K562 (cell line): ENCODE measurements around the gene PRRT2. TPM values are rescaled to one million over a fixed set of nuclear protein-coding genes. Genes with fewer than 3 reads are reported as not detected.

Experiments
- CBFA2T3 ChIP-seq: fragments of 450-650 bp; IDR thresholded peaks from 2 replicates; pipeline ENCODE4 v1.6.1; 2017
- DIDO1 ChIP-seq: fragments of 450-650 bp; IDR thresholded peaks from 2 replicates; pipeline ENCODE4 v1.6.1; 2016; ENCODE audit warnings: low read depth, missing biosample characterization, missing genetic modification characterization
- EP300 ChIP-seq: IDR thresholded peaks from 2 replicates; pipeline ENCODE4 v1.6.1; 2012; ENCODE audit warnings: low read length, improper control_type of control experiment
- FOXP1 ChIP-seq: sonication (generic); formaldehyde crosslinking; IDR thresholded peaks from 2 replicates; pipeline ENCODE4 v1.8.0; 2022; ENCODE audit warnings: mild to moderate bottlenecking, missing genetic modification reagents
- GATAD2A ChIP-seq: fragments of 450-650 bp; IDR thresholded peaks from 2 replicates; pipeline ENCODE4 v1.6.1; 2017
- HDAC1 ChIP-seq, 2 experiments: fragments of 450-650 bp; IDR thresholded peaks; 2 replicates each; pipeline ENCODE4 v1.6.1; 2016 to 2017; ENCODE audit warnings: inconsistent platforms in 1 of 2, mild to moderate bottlenecking in 1 of 2, moderate library complexity in 1 of 2
- IFI16 ChIP-seq: fragments of 250-450 bp; sonication (Bioruptor Pico); IDR thresholded peaks from 2 replicates; pipeline ENCODE4 v2.1.2; 2022; ENCODE audit warnings: mild to moderate bottlenecking, inconsistent platforms
- MXI1 ChIP-seq: IDR thresholded peaks from 2 replicates; pipeline ENCODE4 v1.6.1; 2011; ENCODE audit warnings: low read depth, mild to moderate bottlenecking, improper control_type of control experiment, low read length
- NBN ChIP-seq: fragments of 450-650 bp; IDR thresholded peaks from 2 replicates; pipeline ENCODE4 v1.6.1; 2016; ENCODE audit warnings: low read depth, mild to moderate bottlenecking
- NCOR1 ChIP-seq: fragments of 450-650 bp; IDR thresholded peaks from 2 replicates; pipeline ENCODE4 v1.6.1; 2016; ENCODE audit warnings: mild to moderate bottlenecking, moderate library complexity
- POLR2B ChIP-seq: fragments of 450-650 bp; IDR thresholded peaks from 2 replicates; pipeline ENCODE4 v1.6.1; 2018; ENCODE audit warnings: low read depth; ENCODE audit not compliant: partially characterized antibody
- RBM25 ChIP-seq: fragments of 200-400 bp; formaldehyde crosslinking; IDR thresholded peaks from 2 replicates; pipeline ENCODE4 v1.6.1; 2018; ENCODE audit warnings: low read length, low read depth, moderate library complexity; ENCODE audit not compliant: severe bottlenecking
- ZFPM2 ChIP-seq: fragments of 250-450 bp; sonication (Bioruptor Pico); IDR thresholded peaks from 2 replicates; pipeline ENCODE4 v1.5.1; 2022; ENCODE audit warnings: mild to moderate bottlenecking
- ZNF253 ChIP-seq: fragments of 250-450 bp; sonication (Bioruptor Pico); conservative IDR thresholded peaks from 2 replicates; pipeline ENCODE4 v1.6.1; 2021; ENCODE audit warnings: mild to moderate bottlenecking
- polyA plus RNA-seq, 8 experiments: library from polyadenylated mRNA; depleted of rRNA in 4 of 8; stranded (reverse) in 5 of 8; unstranded in 3 of 8; fragments of >200 nt; fragmentation: Nextera tagmentation in 2 of 8; fragmentation: Illumina TruSeq in 1 of 8; extraction: Ambion mirVana in 2 of 8; extraction: Trizol in 1 of 8; gene quantifications; 2 replicates each; pipeline versions ENCODE4 v1.2.1 to v1.2.3, GENCODE V29; 2011 to 2014; ENCODE audit warnings: inconsistent platforms in 1 of 8, missing spikeins in 1 of 8
- total RNA-seq, 7 experiments: library from RNA; depleted of rRNA in 6 of 7; stranded (reverse); fragments of >200 nt in 6 of 7; fragmentation: Illumina TruSeq in 2 of 7; extraction: Trizol in 2 of 7; gene quantifications; 2 replicates each; pipeline versions ENCODE4 v1.2.1 to v1.2.3, GENCODE V29; 2011 to 2021; ENCODE audit warnings: low replicate concordance in 1 of 7
- TF ChIP-seq, protein P1 (sequence below): fragments of 450-650 bp; IDR thresholded peaks from 2 replicates; pipeline ENCODE4 v1.6.1; 2016; ENCODE audit warnings: low read depth
- TF ChIP-seq, protein P2 (sequence below): sonication (generic); formaldehyde crosslinking; IDR thresholded peaks from 2 replicates; pipeline ENCODE4 v1.8.0; 2022; ENCODE audit warnings: mild to moderate bottlenecking, missing genetic modification reagents, borderline replicate concordance
- TF ChIP-seq, protein P3 (sequence below), 2 experiments: fragments of 450-650 bp; conservative IDR thresholded peaks; 2 replicates each; pipeline ENCODE4 v1.6.1; 2017; ENCODE audit warnings: mild to moderate bottlenecking in 2 of 2, moderate library complexity in 2 of 2

Gene PRRT2
- total and polyA plus RNA-seq, 9 of the 15 experiments (the other 6 are each of a cell fraction or from before 2014, with no cell fraction given), result 0.11 to 1.0 (median 0.42) TPM; not detected in 2

DNA sequence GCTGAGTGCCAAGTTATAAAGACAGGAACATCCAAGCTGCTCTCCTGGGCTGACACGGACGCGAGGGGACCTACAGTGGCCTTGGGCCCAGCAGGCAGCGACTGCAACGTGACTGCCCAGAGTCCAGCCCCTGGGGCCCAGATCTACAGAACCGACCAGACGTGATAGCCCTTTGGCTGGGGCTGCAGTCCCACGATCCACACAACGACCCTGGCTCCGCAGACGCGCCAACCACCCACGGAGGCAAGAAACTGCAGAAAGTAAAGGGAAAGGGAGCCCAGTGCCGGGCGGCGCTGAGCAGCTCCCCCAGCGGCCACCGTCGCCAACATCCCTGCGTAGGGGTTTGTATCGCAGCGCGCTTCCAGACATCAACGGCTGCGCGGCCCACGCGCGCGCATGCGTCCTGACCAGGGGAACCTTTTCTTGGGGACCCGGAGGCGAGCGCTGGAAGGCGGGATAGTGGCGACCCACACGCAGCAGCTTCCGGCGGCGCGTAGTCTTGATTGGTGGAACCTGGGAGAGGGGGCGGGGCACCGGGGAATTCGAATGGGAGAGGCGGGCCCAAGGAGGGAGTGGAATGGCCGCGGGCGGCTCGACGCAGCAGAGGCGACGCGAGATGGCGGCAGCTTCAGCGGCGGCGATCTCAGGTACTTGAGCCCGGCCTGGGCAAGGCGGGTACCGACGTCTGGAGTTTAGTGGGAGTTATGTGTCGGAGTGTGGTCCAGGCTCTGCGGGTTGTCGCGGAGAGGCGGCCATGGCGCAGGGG lies 21.6 kb upstream of the PRRT2 start, which contains the start of gene KIF22 (continued):
- TF ChIP-seq IFI16 (CRISPR knock-in tag), result no peak
- peak; percentile 73 for TF ChIP-seq RBM25
- peak; percentile 79 for TF ChIP-seq FOXP1
- TF ChIP-seq DIDO1 (tag), result peak; percentile 71; the same call in 1 of the 2 replicates
- no peak for TF ChIP-seq MXI1
- 0 out of 2 replicates have a peak, but pooled peaks have one; percentile 78 for TF ChIP-seq ZFPM2 (CRISPR knock-in tag)
- TF ChIP-seq GATAD2A, result peak; percentile 76; the same call in 1 of the 2 replicates
- no peak; the same call in 1 of the 2 replicates for TF ChIP-seq CBFA2T3
- TF ChIP-seq, protein P1, sequence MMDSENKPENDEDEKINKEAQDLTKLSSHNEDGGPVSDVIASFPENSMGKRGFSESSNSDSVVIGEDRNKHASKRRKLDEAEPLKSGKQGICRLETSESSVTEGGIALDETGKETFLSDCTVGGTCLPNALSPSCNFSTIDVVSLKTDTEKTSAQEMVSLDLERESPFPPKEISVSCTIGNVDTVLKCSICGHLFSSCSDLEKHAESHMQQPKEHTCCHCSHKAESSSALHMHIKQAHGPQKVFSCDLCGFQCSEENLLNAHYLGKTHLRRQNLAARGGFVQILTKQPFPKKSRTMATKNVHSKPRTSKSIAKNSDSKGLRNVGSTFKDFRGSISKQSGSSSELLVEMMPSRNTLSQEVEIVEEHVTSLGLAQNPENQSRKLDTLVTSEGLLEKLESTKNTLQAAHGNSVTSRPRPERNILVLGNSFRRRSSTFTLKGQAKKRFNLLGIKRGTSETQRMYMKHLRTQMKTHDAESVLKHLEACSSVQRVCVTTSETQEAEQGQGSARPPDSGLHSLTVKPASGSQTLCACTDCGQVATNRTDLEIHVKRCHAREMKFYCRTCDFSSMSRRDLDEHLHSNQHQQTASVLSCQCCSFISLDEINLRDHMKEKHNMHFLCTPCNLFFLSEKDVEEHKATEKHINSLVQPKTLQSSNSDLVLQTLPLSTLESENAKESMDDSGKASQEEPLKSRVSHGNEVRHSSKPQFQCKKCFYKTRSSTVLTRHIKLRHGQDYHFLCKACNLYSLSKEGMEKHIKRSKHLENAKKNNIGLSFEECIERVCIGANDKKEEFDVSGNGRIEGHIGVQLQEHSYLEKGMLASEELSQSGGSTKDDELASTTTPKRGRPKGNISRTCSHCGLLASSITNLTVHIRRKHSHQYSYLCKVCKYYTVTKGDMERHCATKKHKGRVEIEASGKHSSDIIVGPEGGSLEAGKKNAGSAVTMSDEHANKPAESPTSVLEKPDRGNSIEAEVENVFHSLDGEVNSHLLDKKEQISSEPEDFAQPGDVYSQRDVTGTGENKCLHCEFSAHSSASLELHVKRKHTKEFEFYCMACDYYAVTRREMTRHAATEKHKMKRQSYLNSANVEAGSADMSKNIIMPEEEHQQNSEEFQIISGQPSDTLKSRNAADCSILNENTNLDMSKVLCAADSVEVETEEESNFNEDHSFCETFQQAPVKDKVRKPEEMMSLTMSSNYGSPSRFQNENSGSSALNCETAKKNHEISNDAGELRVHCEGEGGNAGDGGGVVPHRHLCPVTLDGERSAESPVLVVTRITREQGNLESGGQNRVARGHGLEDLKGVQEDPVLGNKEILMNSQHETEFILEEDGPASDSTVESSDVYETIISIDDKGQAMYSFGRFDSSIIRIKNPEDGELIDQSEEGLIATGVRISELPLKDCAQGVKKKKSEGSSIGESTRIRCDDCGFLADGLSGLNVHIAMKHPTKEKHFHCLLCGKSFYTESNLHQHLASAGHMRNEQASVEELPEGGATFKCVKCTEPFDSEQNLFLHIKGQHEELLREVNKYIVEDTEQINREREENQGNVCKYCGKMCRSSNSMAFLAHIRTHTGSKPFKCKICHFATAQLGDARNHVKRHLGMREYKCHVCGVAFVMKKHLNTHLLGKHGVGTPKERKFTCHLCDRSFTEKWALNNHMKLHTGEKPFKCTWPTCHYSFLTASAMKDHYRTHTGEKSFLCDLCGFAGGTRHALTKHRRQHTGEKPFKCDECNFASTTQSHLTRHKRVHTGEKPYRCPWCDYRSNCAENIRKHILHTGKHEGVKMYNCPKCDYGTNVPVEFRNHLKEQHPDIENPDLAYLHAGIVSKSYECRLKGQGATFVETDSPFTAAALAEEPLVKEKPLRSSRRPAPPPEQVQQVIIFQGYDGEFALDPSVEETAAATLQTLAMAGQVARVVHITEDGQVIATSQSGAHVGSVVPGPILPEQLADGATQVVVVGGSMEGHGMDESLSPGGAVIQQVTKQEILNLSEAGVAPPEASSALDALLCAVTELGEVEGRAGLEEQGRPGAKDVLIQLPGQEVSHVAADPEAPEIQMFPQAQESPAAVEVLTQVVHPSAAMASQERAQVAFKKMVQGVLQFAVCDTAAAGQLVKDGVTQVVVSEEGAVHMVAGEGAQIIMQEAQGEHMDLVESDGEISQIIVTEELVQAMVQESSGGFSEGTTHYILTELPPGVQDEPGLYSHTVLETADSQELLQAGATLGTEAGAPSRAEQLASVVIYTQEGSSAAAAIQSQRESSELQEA, result peak; percentile 87
- TF ChIP-seq ZNF253 (CRISPR knock-in tag), result no peak
- peak; percentile 65 for TF ChIP-seq EP300
- TF ChIP-seq, protein P2, sequence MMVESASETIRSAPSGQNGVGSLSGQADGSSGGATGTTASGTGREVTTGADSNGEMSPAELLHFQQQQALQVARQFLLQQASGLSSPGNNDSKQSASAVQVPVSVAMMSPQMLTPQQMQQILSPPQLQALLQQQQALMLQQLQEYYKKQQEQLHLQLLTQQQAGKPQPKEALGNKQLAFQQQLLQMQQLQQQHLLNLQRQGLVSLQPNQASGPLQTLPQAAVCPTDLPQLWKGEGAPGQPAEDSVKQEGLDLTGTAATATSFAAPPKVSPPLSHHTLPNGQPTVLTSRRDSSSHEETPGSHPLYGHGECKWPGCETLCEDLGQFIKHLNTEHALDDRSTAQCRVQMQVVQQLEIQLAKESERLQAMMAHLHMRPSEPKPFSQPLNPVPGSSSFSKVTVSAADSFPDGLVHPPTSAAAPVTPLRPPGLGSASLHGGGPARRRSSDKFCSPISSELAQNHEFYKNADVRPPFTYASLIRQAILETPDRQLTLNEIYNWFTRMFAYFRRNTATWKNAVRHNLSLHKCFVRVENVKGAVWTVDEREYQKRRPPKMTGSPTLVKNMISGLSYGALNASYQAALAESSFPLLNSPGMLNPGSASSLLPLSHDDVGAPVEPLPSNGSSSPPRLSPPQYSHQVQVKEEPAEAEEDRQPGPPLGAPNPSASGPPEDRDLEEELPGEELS, result 0 out of 2 replicates have a peak, but pooled peaks have one; percentile 76
- peak in 1 of 2 experiments; percentile 89; a peak in 2 of 4 replicates for TF ChIP-seq HDAC1 (IDR thresholded peaks at IDR 0.05)
- TF ChIP-seq NCOR1, result peak; percentile 69
- TF ChIP-seq, protein P3, sequence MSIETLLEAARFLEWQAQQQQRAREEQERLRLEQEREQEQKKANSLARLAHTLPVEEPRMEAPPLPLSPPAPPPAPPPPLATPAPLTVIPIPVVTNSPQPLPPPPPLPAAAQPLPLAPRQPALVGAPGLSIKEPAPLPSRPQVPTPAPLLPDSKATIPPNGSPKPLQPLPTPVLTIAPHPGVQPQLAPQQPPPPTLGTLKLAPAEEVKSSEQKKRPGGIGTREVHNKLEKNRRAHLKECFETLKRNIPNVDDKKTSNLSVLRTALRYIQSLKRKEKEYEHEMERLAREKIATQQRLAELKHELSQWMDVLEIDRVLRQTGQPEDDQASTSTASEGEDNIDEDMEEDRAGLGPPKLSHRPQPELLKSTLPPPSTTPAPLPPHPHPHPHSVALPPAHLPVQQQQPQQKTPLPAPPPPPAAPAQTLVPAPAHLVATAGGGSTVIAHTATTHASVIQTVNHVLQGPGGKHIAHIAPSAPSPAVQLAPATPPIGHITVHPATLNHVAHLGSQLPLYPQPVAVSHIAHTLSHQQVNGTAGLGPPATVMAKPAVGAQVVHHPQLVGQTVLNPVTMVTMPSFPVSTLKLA (conservative IDR thresholded peaks at IDR 0.05), result peak; percentile 89 to 92
- peak; percentile 41; the same call in 1 of the 2 replicates for TF ChIP-seq NBN
- TF ChIP-seq POLR2B, result peak; percentile 77
